Measurements from ENCODE around the gene LRRC66.

LRRC66 gene

GRCh38 chr4:52038103-52038912 is 18.1 kb upstream of the LRRC66 start, which contains the start of gene SGCB:
Gene SGCB, minus strand, starts transcription at chr4:52038299. Its CDS starts 40 bp downstream, at chr4:52038259.
- peaks cover 10% of the 10 kb centered on the region in 2 donors for H3K4me1 ChIP-seq (ENCODE audit: control insufficient read depth in 1 of 2, insufficient read depth in 2 of 2, low read length in 2 of 2)
- no peaks in the 10 kb centered on the region for H3K9me3 ChIP-seq (ENCODE audit: control insufficient read depth in 1 of 2, low read length in 2 of 2)
- no peaks in the 10 kb centered on the region for H3K36me3 ChIP-seq (ENCODE audit: control insufficient read depth in 1 of 2, insufficient read depth in 2 of 2, low read length in 2 of 2)
- H3K27me3 ChIP-seq (ENCODE audit: low read depth, low read length): no peaks in the 10 kb centered on the region
- peak within 1 kb of the TSS; percentile 70 to 87 for H3K4me3 ChIP-seq (ENCODE audit: low read depth in 1 of 2, low read length in 2 of 2)
- H3K27ac ChIP-seq (ENCODE audit: low read length): peak within 1 kb of the TSS; percentile 18

- no peaks in the 10 kb centered on the region for H3K36me3 ChIP-seq (ENCODE audit: control insufficient read depth in 1 of 2, insufficient read depth in 2 of 2, low read length in 2 of 2)
- peak overlapping the region; percentile 18 for H3K27ac ChIP-seq (ENCODE audit: low read length)
- no peaks in the 10 kb centered on the region for H3K27me3 ChIP-seq (ENCODE audit: low read depth, low read length)
- H3K9me3 ChIP-seq (ENCODE audit: control insufficient read depth in 1 of 2, low read length in 2 of 2): no peaks in the 10 kb centered on the region
- peak overlapping the region; percentile 70 to 87 for H3K4me3 ChIP-seq (ENCODE audit: low read depth in 1 of 2, low read length in 2 of 2)
- H3K4me1 ChIP-seq (ENCODE audit: control insufficient read depth in 1 of 2, insufficient read depth in 2 of 2, low read length in 2 of 2): peaks cover 10% of the 10 kb centered on the region in 2 donors
Observed at GRCh38 chr4:52037689-52038102, 17.5 kb upstream of the LRRC66 start.

DNA sequence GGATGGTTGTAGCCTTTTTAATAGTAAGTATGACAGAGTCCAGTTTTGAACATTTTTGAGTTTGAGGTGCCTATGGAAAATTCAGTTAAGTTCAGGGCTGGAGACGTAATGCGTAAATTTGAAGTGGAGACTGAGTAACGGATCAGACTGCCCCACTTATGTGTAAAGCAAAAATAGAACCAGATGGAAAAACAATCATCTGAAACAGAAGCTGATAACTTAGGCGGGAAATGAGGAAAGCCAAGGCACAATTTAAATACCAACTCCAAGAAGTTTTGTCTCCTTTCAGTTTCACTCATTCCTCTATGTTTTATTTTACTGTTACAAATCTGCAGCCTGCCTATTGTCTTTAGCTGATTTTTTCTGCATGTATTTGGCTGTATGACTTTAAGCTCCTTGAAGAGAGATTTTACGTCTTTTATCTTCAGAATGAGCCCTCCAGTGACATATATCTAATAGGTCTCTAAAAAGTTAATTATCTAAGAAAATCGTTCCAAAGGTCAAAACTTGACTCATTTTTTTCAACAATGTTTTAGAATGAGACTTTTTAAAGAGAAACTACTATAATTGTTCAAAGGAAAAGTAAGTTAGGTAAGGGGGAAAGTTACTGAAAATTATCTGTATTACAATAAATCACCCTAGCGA is 16.8 kb upstream of the LRRC66 start:
- no peaks in the 10 kb centered on the region for H3K36me3 ChIP-seq (ENCODE audit: control insufficient read depth in 1 of 2, insufficient read depth in 2 of 2, low read length in 2 of 2)
- H3K27me3 ChIP-seq (ENCODE audit: low read depth, low read length): no peaks in the 10 kb centered on the region
- H3K9me3 ChIP-seq (ENCODE audit: control insufficient read depth in 1 of 2, low read length in 2 of 2): no peaks in the 10 kb centered on the region
- peaks cover 10% of the 10 kb centered on the region in 2 donors for H3K4me1 ChIP-seq (ENCODE audit: control insufficient read depth in 1 of 2, insufficient read depth in 2 of 2, low read length in 2 of 2)
- H3K27ac ChIP-seq (ENCODE audit: low read length): peak overlapping the region; percentile 18
- peak overlapping the region; percentile 70 to 87 for H3K4me3 ChIP-seq (ENCODE audit: low read depth in 1 of 2, low read length in 2 of 2)

DNA sequence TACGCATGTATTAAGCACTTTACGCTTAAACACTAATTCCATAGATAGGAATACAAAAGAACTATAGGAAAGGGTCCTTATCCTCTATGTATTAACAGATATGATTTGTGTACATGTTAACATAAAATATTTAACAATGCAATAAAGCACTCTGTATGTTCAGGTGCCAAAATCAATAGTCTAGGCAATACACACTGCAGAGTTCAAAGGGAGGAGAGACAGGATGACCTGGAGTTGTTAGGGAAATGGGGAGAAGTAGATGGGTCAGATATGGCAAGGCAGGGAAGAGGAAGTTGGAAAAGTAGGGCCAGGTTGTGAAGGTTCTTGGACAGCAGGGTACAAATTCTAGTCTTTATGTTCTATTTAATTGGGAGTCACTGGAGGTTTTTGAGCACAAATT is 15.0 kb upstream of the LRRC66 start:
- no peaks in the 10 kb centered on the region for H3K27me3 ChIP-seq (ENCODE audit: low read depth, low read length)
- H3K4me3 ChIP-seq (ENCODE audit: low read depth in 1 of 2, low read length in 2 of 2): no peak overlapping the region
- H3K9me3 ChIP-seq (ENCODE audit: control insufficient read depth in 1 of 2, low read length in 2 of 2): no peaks in the 10 kb centered on the region
- H3K27ac ChIP-seq (ENCODE audit: low read length): no peak overlapping the region
- peaks cover 0 to 6% of the 10 kb centered on the region in 2 donors for H3K36me3 ChIP-seq (ENCODE audit: control insufficient read depth in 1 of 2, insufficient read depth in 2 of 2, low read length in 2 of 2)
- peaks cover 10% of the 10 kb centered on the region in 2 donors for H3K4me1 ChIP-seq (ENCODE audit: control insufficient read depth in 1 of 2, insufficient read depth in 2 of 2, low read length in 2 of 2)

GRCh38 chr4:52032005-52032404 is 11.8 kb upstream of the LRRC66 start:
- H3K27me3 ChIP-seq (ENCODE audit: low read depth, low read length): no peaks in the 10 kb centered on the region
- peaks cover 17% of the 10 kb centered on the region in 2 donors for H3K36me3 ChIP-seq (ENCODE audit: control insufficient read depth in 1 of 2, insufficient read depth in 2 of 2, low read length in 2 of 2)
- no peaks in the 10 kb centered on the region for H3K9me3 ChIP-seq (ENCODE audit: control insufficient read depth in 1 of 2, low read length in 2 of 2)
- no peak overlapping the region for H3K4me3 ChIP-seq (ENCODE audit: low read depth in 1 of 2, low read length in 2 of 2)
- H3K4me1 ChIP-seq (ENCODE audit: control insufficient read depth in 1 of 2, insufficient read depth in 2 of 2, low read length in 2 of 2): peaks cover 8 to 10% of the 10 kb centered on the region in 2 donors
- no peak overlapping the region for H3K27ac ChIP-seq (ENCODE audit: low read length)

DNA sequence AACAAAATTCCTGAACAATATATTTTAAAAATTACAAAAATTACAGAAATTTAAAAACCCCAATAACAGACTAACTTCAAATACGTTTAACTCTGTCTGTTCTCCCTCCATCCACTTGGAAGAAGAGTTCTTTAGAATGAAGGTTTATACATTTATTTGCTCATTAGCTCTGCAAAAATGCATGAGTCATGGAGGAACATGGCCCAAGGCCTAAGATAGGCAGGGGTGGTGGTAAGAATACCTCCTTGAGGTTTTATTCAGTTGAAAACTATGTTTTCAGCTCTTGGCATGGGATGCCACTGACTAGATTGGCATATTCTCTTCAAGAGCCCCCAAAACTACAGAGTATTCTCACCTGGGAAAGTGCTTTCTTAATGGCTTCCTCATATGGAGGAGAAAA is 8.8 kb upstream of the LRRC66 start:
- Histone ChIP-seq H3K4me3 (ENCODE audit: low read depth in 1 of 2, low read length in 2 of 2) (no peak overlapping the region), H3K4me1 (ENCODE audit: control insufficient read depth in 1 of 2, insufficient read depth in 2 of 2, low read length in 2 of 2) (no peaks in the 10 kb centered on the region), H3K27me3 (ENCODE audit: low read depth, low read length) (no peaks in the 10 kb centered on the region), H3K36me3 (ENCODE audit: control insufficient read depth in 1 of 2, insufficient read depth in 2 of 2, low read length in 2 of 2) (peaks cover 19 to 24% of the 10 kb centered on the region in 2 donors), H3K9me3 (ENCODE audit: control insufficient read depth in 1 of 2, low read length in 2 of 2) (no peaks in the 10 kb centered on the region), H3K27ac (ENCODE audit: low read length) (no peak overlapping the region)

- peaks cover 4 to 13% of the 10 kb centered on the region in 2 donors for H3K36me3 ChIP-seq (ENCODE audit: control insufficient read depth in 1 of 2, insufficient read depth in 2 of 2, low read length in 2 of 2)
- no peak overlapping the region for H3K27ac ChIP-seq (ENCODE audit: low read length)
- peak overlapping the region in 1 of 2 donors; percentile 28 for H3K4me3 ChIP-seq (ENCODE audit: low read depth in 1 of 2, low read length in 2 of 2)
Observed at GRCh38 chr4:52017814-52018213, 2.3 kb downstream of the LRRC66 start.

GRCh38 chr4:52016981-52017380 is 3.2 kb downstream of the LRRC66 start:
- Histone ChIP-seq H3K27me3 (ENCODE audit: low read depth, low read length) (no peaks in the 10 kb centered on the region), H3K27ac (ENCODE audit: low read length) (peak overlapping the region; percentile 2), H3K4me3 (ENCODE audit: low read depth in 1 of 2, low read length in 2 of 2) (peak overlapping the region in 1 of 2 donors; percentile 28), H3K4me1 (ENCODE audit: control insufficient read depth in 1 of 2, insufficient read depth in 2 of 2, low read length in 2 of 2) (no peaks in the 10 kb centered on the region), H3K9me3 (ENCODE audit: control insufficient read depth in 1 of 2, low read length in 2 of 2) (no peaks in the 10 kb centered on the region), H3K36me3 (ENCODE audit: control insufficient read depth in 1 of 2, insufficient read depth in 2 of 2, low read length in 2 of 2) (peaks cover 0 to 7% of the 10 kb centered on the region in 2 donors)

More at GRCh38 chr4:52017814-52018213, 2.3 kb downstream of the LRRC66 start:
- no peaks in the 10 kb centered on the region for H3K27me3 ChIP-seq (ENCODE audit: low read depth, low read length)
- H3K9me3 ChIP-seq (ENCODE audit: control insufficient read depth in 1 of 2, low read length in 2 of 2): no peaks in the 10 kb centered on the region
- H3K4me1 ChIP-seq (ENCODE audit: control insufficient read depth in 1 of 2, insufficient read depth in 2 of 2, low read length in 2 of 2): no peaks in the 10 kb centered on the region

GRCh38 chr4:52015366-52015765 is 4.8 kb downstream of the LRRC66 start:
- Histone ChIP-seq H3K4me1 (ENCODE audit: control insufficient read depth in 1 of 2, insufficient read depth in 2 of 2, low read length in 2 of 2) (no peaks in the 10 kb centered on the region), H3K9me3 (ENCODE audit: control insufficient read depth in 1 of 2, low read length in 2 of 2) (no peaks in the 10 kb centered on the region), H3K27me3 (ENCODE audit: low read depth, low read length) (no peaks in the 10 kb centered on the region), H3K36me3 (ENCODE audit: control insufficient read depth in 1 of 2, insufficient read depth in 2 of 2, low read length in 2 of 2) (peaks cover 0 to 7% of the 10 kb centered on the region in 2 donors), H3K4me3 (ENCODE audit: low read depth in 1 of 2, low read length in 2 of 2) (no peak overlapping the region), H3K27ac (ENCODE audit: low read length) (peak overlapping the region; percentile 37)

- H3K27me3 ChIP-seq (ENCODE audit: low read depth, low read length): no peaks in the 10 kb centered on the region
- no peaks in the 10 kb centered on the region for H3K9me3 ChIP-seq (ENCODE audit: control insufficient read depth in 1 of 2, low read length in 2 of 2)
- no peak overlapping the region for H3K4me3 ChIP-seq (ENCODE audit: low read depth in 1 of 2, low read length in 2 of 2)
- no peaks in the 10 kb centered on the region for H3K4me1 ChIP-seq (ENCODE audit: control insufficient read depth in 1 of 2, insufficient read depth in 2 of 2, low read length in 2 of 2)
- peak overlapping the region; percentile 37 for H3K27ac ChIP-seq (ENCODE audit: low read length)
- H3K36me3 ChIP-seq (ENCODE audit: control insufficient read depth in 1 of 2, insufficient read depth in 2 of 2, low read length in 2 of 2): peaks cover 0 to 5% of the 10 kb centered on the region in 2 donors
Observed at GRCh38 chr4:52014903-52015302, 5.3 kb downstream of the LRRC66 start.

DNA sequence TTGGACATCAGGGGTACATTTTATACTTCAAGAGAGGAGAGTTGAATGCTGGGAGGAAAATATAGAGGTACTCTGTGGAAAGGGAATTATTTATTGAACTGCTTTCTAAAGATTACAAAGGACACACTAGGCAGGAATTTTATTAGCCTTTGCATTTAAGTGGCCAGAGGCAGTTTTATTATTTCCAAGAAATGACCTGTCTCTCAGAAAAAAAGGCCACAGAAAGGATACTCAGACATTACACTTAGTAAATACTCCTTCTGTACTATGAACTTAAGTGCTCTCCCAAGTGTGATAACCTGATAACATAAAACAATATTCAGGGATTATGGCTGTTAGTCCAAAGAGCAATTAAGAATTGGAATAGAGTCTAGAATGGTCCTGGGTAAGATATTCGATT is 7.5 kb downstream of the LRRC66 start:
- Histone ChIP-seq H3K27ac (ENCODE audit: low read length) (no peak overlapping the region), H3K27me3 (ENCODE audit: low read depth, low read length) (no peaks in the 10 kb centered on the region), H3K9me3 (ENCODE audit: control insufficient read depth in 1 of 2, low read length in 2 of 2) (no peaks in the 10 kb centered on the region), H3K4me1 (ENCODE audit: control insufficient read depth in 1 of 2, insufficient read depth in 2 of 2, low read length in 2 of 2) (no peaks in the 10 kb centered on the region), H3K4me3 (ENCODE audit: low read depth in 1 of 2, low read length in 2 of 2) (no peak overlapping the region), H3K36me3 (ENCODE audit: control insufficient read depth in 1 of 2, insufficient read depth in 2 of 2, low read length in 2 of 2) (peaks cover 0 to 5% of the 10 kb centered on the region in 2 donors)

Data from muscle layer of duodenum (tissue), 2 donors.